GM12891 (cell line): ENCODE data around the gene SLC9A1.

Source experiments
- PAX5 ChIP-seq: IDR thresholded peaks from 2 replicates; pipeline ENCODE4 v1.6.1; 2011; ENCODE audit warnings: low read length, moderate library complexity, mild to moderate bottlenecking; ENCODE audit not compliant: insufficient read depth, severe bottlenecking
- POLR2A ChIP-seq: IDR thresholded peaks from 2 replicates; pipeline ENCODE4 v1.6.1; 2011; ENCODE audit warnings: low read depth, low read length, control low read depth
- POLR2AphosphoS5 ChIP-seq: IDR thresholded peaks from 2 replicates; pipeline ENCODE4 v1.6.1; 2011; ENCODE audit warnings: low read depth, low read length, control low read depth
- POU2F2 ChIP-seq: IDR thresholded peaks from 2 replicates; pipeline ENCODE4 v1.6.1; 2011; ENCODE audit warnings: low read depth, mild to moderate bottlenecking, control low read depth, low read length, moderate library complexity
- SPI1 ChIP-seq: IDR thresholded peaks from 2 replicates; pipeline ENCODE4 v1.6.1; 2011; ENCODE audit warnings: low read depth, low read length, control low read depth
- TAF1 ChIP-seq: IDR thresholded peaks from 2 replicates; pipeline ENCODE4 v1.6.1; 2011; ENCODE audit warnings: low read depth, low read length, control low read depth

DNA sequence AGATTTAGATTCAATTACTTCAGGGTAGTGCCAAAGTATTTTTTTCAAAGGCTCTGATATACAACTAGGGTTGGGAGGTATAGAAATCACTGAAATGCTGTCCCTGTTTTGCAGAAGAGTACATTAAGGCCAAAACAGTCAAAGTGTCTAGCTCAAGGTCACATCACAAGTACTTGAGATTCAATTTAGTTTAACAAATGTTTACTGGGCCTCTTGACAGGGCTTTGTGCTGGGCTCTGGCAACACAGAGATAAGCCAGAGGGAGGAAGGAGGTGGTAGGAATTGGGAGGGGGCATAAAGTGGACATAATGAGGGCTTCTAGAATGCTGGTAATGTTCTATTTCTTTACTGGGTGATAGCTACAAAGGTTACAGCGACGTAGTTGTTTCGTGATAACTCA is 2.3 kb upstream of the SLC9A1 start:
- TF ChIP-seq TAF1 (no peak), POLR2AphosphoS5 (no peak), POLR2A (no peak), SPI1 (no peak), POU2F2 (no peak), PAX5 (no peak)
